LHCN-M2 (cell line): ENCODE measurements around the gene LRRC4C. TPM values are rescaled to one million over a fixed set of nuclear protein-coding genes. Genes with fewer than 3 reads are reported as not detected.
"Not testable (repeated sequence)": the region's sequence is repeated elsewhere in the genome, so short reads cannot be mapped to it uniquely, and the experiment has no call there.

Experiments used
- DNase-seq: peaks from one replicate; pipeline ENCODE4 v3.0.0-alpha.2; 2012; ENCODE audit warnings: low read depth
- total RNA-seq: library from RNA; depleted of rRNA; stranded (reverse); fragments of >200 nt; gene quantifications from 2 replicates; pipeline ENCODE4 v1.2.3, GENCODE V29; 2014

Gene LRRC4C
- total RNA-seq, 1 experiment from 2014 or later = not detected

DNA sequence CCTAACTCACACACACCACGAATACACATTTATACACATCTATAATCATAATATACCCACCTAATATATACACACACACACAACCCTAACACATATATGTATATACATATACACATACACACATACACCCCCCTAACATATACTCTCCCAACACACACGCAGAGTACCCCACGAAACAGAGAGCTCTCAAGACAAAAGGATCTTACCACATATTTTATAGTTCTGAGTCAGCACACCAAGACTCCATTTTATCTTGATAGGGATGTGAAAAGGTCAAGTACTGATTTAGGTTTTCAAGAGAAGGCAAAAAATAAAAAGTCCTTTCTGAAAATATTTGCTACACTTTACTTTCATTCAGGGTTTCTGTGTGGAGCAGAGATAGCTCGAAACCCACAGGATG lies 1207.2 kb downstream of the LRRC4C start:
- no peak for DNase-seq

- DNase-seq = no peak
Observed at GRCh38 chr11:40246983-40247382, 1212.5 kb downstream of the LRRC4C start.

DNA sequence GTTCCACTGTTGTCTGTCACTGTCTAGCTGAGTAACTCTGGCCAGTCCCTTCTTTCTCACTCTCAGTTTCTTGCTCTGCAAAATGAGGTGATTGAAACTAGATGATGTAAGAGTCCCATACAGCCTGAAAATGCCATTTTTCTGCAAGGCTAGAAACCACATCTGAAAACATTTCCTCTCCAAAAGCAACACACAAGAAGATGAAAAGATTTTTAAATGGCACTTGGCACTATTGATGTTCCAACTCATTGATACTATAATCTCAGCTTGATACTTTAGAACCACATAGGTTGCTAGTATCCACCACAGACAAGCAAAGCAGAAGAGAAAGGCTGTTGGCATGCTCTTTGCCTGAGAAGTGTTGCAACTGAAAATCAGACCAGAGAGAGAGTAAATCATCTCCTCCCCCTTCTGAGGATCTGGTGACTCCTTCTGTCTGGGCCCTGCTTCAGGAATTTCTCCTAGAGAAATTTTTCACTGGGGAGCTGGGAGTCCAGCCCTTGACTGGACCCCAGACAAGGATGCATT lies 1217.9 kb downstream of the LRRC4C start:
- no peak for DNase-seq

DNA sequence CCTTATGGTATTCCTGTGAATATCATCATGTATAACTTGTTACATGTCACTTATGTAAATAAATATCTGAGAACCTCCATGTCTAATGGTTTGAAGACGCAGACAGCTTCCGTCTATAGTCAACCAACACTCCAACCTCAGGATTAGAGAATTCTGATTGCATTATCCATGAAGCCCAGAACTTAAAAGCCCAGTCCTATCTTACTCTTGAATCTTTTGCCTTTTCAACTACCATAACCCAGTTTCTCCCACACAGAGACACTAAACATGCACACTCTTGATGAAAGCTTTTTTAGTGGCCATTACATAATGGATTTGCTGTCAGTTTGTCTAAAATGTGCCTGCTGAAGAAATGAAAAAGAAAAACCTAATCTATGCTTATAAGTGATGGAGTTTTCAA lies 1219.2 kb downstream of the LRRC4C start:
- no peak for DNase-seq

GRCh38 chr11:40236526-40236925 lies 1222.9 kb downstream of the LRRC4C start:
- DNase-seq = no peak

- DNase-seq = no peak
Observed at GRCh38 chr11:40235841-40236240, 1223.6 kb downstream of the LRRC4C start.

GRCh38 chr11:40230821-40231220 lies 1228.6 kb downstream of the LRRC4C start:
- DNase-seq = no peak

GRCh38 chr11:40228662-40229061 lies 1230.8 kb downstream of the LRRC4C start:
- DNase-seq = no peak

DNA sequence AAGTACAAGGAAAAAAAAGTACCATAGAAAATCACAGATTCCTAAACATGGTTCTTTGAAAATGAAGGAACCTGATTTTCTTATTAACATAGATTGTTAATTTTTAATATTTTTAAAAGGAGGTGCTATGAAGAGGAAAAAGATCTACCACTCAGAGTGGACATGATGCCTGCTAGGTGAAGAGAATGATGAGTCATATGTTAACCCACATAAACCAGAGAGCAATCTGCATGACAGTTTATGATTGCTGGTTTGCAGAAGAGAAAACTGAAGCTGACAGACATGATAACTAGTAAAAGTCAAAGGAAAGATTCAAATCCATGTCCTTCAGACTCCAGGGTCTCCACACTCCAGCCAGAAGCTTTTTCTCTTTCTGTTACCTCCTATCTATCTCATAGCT lies 1231.7 kb downstream of the LRRC4C start:
- DNase-seq = no peak

GRCh38 chr11:40226654-40227053 lies 1232.8 kb downstream of the LRRC4C start:
- DNase-seq = no peak

DNA sequence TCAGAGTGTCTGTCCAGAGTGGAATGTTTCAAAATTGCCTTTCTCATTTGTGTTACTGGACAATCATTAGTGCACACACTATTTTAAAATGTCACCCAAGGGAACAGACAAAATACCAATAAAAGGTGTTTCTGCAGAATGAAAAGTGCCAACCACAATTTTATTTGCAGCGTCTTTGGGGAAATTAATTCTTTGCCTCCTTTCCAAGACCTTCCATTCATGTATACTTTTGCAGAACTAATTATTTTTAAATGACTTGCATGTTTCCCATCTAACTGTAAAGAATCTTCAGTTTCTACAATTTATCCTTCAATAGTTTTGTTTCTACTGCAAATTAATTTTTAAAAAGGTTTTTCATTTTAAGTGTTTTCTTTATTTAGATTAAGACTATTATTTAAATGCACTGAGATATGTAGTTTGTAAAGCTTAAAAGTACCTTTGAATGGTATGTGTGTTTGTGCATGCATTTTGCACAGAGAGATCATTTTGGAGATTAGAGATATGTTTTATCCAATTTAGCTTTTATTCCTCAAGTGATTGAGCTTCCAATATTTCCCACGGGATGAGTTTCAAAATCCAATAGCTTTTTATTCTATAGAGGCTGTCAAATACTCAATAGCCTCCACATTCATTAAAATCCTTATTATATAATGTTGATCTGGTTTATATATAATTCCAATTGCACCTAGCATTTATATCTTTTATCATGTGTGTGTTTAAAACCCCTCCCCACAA lies 1235.7 kb downstream of the LRRC4C start:
- no peak for DNase-seq

DNA sequence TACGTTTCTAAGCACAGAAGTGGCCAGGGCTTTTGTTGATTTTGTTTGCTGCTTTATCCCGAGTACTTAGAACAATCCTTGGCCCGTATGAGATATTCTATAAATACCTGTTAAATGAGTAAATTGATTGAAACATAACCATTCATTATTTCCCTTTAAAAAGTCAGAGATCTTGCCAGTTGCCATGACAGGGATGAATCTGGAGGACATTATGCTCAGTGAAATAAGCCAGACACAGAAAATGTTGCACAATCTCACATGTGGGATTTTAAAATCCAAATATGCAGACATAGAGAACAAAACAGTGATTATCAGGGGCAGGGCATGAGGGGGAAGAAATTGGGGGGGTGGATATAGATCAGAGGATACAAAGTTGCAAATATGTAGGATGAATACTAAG lies 1240.1 kb downstream of the LRRC4C start:
- DNase-seq = no peak

DNA sequence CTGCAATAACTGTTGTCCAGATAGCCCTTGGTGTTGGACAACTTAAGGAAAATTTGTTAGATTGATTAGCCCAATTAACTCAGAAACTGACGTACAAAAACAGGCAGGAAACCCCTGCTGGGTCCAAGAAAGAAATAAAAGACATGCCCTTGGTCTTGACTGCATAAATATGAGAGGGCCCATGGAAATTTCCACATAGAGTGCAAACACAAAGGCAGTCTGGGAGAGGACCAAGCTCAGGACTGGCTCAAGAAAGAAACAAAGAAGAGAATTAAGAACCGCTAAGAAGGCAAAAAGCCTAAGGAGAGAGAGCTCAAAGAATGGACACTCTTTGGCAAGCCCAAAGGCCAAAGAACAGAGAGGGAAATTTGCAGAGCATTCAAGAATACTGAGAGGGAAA lies 1243.9 kb downstream of the LRRC4C start:
- DNase-seq = no peak

GRCh38 chr11:40207416-40207815 lies 1252.0 kb downstream of the LRRC4C start:
- DNase-seq = no peak

DNA sequence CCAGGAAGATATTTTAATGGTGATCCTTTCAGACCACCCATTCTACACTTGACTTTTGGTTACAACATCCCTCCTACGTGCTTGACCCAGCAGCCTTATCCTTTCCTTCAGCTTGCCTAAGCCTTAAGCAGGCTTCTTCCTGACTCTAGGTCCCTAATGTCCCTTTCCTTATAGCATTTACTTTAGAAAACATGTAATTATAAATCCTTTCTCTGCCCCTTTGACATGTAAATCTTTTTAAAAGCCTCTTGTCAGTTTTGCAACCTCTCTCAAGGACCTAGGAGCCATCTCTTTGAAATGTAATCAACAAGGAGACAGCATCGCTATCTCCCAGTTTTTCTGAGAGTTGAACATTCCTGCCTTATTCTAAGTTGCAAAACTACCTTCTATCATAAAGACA lies 1255.2 kb downstream of the LRRC4C start:
- DNase-seq = no peak

DNA sequence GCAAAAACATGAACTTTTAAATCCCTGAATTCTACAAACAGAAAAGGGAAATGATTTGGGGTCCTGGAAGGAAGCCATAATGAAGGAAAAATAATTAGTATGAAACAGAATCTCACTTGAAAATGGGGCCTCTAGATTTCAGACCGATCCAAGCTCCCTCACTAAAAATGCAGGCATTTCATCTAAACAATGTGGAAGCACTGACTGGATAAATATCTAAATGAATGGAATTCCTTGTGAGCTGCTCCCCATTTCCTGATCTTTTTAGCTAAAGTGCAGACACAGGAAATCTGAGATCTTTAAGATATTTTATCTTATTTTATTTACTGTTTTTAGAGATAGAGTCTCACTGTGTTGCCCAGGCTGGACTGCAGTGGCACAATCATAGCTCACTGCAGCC lies 1255.8 kb downstream of the LRRC4C start:
- no peak for DNase-seq

GRCh38 chr11:40202589-40203270 lies 1256.7 kb downstream of the LRRC4C start:
- no peak for DNase-seq

- not testable (repeated sequence) for DNase-seq
Observed at GRCh38 chr11:40192590-40192989, 1266.9 kb downstream of the LRRC4C start.

DNA sequence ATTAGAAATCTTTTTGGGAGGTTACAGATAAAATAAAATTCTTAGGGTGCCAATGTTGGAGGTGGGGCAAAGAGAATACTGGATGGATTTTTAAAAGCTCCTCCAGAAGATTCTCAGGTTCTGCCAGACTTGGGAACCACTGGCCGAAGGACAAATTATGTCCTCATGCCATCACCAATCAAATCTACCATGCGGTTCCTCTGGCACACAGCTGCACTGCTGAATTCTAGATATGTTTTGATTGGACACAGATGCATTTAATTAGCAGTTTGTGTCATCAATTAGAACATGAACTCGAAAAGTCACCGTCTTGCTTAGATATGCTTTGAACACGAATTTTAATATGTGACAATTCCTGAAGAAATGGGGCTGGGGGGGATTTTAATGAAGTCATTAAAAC lies 1269.2 kb downstream of the LRRC4C start:
- no peak for DNase-seq

DNA sequence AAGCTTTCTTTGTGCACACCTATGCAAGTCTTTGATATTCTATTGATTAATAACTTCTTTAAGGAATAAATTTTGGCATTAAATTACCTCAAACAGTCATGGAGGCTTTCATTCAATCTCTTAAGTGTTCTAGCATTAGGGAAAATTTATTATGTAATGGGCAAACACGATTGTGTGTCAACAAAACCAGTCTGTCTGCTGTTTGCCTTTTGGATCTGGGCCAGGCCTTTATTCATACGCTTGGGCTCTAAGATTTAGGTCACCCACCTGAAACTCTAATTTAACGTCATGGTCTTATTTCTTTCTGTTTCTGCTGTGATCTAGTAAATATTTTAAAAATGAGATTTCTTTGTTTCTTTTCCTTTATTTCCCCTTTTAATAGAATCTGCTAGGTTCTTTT lies 1270.6 kb downstream of the LRRC4C start:
- DNase-seq = no peak

DNA sequence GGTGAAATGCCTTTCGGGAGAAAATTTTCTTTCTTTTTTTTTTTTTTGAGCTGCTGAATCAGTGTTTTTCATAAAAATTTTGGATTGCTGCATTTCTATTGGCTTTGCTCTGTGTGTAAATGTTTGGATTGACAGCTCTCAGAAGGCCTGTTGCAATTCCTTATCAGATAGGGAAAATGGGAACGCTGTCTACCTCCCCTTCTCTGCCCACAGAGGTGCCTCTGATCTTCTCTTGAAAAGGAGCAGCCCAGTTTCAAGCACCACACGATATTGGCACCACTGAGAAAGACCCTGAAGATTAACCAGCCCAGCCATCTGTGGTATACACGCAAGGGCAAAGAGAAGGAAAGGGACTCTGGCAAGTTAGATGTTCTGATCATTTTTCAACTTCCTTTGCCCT lies 1272.2 kb downstream of the LRRC4C start:
- DNase-seq = no peak

- DNase-seq = no peak
Observed at GRCh38 chr11:40186437-40187263, 1272.8 kb downstream of the LRRC4C start.
